Ovary (tissue), 3 donors: ENCODE data around the gene STK11IP.

ENCODE experiments used
- CTCF ChIP-seq, 3 donors: fragments of 450-650 bp in 2 of 3; fragments of 200-600 bp in 1 of 3; IDR thresholded peaks; one replicate each; pipeline versions ENCODE4 v1.5.1 to v1.8.0; 2016 to 2022; ENCODE audit warnings: antibody characterized with exemption in 3 of 3, mild to moderate bottlenecking in 1 of 3
- POLR2A ChIP-seq: fragments of 450-650 bp; IDR thresholded peaks from one replicate; pipeline ENCODE4 v1.6.1; 2017; ENCODE audit warnings: antibody characterized with exemption, mild to moderate bottlenecking, moderate library complexity
- donor health status: DM: no; HTN: no; CAD: no.

- no peak for TF ChIP-seq POLR2A
- TF ChIP-seq CTCF (IDR thresholded peaks at IDR 0.05): no peak
These were observed 27.5 kb downstream of the STK11IP start for GRCh38 chr2:219625179-219625578.
